Measurements from ENCODE around the gene ACCSL.

The ACCSL gene

DNA sequence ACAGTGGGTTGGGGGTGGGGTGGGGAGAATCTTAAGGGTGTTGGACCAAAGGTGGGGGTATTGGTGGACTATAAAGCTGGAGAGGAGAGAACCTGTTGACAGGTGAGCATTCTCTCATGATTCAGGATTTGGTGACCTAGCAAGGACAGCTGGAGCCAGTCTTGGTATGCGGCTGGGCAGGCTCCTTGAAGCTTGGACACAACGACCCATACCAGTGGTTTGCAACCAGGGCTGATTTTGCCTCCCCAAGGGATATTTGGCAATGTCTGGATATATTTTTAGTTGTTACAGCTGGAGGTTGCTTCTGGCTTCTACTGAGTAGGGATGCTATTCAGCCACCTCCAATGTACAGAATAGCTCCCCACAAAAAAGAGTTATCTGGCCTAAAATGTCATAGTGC lies 53.3 kb downstream of the ACCSL start:
- DNase-seq, result no peak

DNA sequence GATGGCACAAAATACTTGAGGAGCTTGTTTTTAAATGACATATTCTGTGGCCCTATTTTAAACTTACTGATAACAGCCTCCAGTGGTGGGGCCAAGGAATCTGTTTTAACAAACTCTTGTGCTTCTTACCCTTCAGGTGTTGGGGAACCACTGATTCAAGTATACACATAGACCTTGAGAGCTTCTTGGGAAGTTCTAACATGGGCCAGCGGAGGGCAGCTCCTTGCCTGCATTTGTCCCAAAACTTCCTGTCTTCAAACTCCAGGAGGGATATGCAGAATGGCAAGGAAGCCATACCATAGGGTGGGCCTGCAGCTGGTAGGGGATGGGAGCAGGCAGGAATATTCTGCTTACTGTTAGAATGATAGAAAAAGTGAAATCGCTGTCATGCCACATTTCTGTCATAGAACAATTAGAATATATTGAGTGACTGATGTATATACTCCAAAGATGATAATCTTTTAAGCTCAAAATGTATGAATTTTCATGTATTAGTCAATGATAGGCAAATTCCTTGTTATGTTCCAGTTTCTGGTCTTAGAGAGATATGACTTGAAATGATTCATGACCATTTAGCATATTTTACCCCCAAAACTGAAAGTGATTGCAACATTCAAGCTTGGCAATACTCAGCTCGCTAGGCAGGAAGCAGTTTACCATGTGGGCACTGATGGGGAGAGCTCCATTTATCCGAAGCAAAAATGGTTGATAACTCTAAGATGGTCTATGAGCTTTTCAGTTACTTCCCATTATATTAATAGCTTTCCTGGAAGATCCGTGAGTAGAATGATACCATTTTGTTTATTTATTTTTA lies 56.9 kb downstream of the ACCSL start:
- no peak for DNase-seq

DNA sequence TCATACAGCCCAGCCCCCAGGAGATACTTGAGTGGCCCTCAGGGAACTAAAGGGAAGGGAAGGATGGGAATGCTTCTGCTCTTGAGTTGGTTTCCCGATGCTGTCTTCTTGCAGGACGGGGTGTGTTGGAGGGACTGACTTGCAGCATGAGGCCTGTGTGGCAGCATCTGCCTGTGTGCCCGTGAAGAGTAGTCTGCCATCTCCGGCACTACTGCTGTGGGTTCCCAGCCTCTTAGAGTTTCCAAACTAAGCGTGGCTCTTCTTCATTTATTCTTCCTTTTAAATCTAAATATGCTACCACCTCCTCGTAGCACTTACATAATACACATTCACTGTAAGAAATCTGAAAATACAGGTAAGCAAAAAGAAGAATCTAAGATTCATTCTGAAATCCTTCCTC lies 60.5 kb downstream of the ACCSL start:
- DNase-seq, result no peak
